GM21529 (cell line): Measurements from ENCODE around the gene MYL4.
"Not testable (repeated sequence)": the region's sequence is repeated elsewhere in the genome, so short reads cannot be mapped to it uniquely, and the experiment has no call there.

Experiments used
- ATAC-seq: cut with Tn5 transposase; IDR thresholded peaks from one replicate; pipeline ENCODE4 v1.9.1; 2021; ENCODE audit not compliant: unreplicated experiment

The MYL4 gene

DNA sequence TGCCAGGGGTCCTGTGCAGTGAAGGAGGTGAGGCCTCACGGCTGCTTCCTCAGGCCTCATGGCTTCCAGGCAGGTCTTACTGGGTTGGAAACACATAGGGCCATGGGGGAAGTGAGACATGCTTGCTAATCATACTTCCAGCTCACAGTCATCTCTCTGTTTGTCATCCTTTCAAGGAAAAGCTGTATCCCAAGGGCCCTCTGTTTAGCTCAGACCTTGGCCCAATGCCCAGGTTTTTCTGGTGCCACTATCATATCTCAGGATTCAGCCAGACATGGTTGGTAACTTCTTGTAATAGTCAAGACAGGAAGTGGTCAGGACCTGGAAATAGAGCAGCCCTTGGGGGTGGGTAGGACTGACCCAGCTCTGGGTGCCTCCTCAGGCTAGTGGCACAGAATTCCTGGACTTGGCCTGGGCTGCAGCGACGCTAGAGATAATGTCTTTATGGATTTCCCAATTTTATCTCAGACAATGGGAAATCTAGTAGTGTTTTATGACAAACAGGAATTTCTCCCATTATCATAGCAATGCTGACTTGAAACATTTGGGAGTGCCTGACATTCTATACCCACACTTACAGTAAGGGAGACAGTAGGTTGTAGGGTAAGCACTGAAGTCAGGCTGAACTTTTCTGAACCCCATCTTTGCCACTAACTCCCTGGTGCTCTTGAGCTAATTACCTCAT, 31.0 kb downstream of the MYL4 start:
- no peak for ATAC-seq

DNA sequence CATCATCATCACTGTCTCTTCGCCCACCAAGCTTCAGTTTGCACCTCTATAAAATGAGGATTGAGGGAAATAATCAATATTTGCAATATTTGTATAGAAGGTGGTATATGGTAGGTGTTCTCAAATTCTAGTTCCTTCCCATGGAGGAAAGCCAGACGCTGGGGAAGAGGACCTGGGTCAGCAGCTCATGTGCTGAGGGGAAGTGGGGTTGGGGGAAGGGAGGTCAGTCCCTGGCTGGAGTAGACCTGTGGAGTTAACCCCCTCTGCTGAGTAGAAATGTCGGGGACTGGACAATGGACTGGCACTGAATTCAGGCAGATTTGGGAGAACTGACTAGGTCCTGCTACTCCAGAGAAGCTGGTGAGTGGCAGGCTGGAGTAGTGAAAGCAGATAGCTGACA, 31.7 kb downstream of the MYL4 start:
- no peak for ATAC-seq

DNA sequence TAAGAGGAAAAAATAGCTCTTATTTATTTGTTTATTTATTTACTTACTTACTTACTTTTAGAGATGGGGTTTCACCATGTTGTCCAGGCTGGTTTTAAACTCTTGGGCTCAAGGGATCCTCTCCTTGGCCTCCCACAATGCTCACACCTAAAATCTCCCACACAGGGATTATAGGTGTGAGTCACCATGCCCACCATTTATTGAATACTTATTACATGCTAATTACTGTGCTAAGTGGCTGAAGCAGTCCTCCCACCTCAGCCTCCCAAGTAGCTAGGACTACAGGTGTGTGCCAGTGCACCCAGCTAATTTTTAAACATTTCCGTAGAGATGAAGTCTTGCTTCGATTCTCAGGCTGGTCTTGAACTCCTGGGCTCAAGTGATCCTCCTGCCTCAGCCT, 33.5 kb downstream of the MYL4 start:
- ATAC-seq = no peak

DNA sequence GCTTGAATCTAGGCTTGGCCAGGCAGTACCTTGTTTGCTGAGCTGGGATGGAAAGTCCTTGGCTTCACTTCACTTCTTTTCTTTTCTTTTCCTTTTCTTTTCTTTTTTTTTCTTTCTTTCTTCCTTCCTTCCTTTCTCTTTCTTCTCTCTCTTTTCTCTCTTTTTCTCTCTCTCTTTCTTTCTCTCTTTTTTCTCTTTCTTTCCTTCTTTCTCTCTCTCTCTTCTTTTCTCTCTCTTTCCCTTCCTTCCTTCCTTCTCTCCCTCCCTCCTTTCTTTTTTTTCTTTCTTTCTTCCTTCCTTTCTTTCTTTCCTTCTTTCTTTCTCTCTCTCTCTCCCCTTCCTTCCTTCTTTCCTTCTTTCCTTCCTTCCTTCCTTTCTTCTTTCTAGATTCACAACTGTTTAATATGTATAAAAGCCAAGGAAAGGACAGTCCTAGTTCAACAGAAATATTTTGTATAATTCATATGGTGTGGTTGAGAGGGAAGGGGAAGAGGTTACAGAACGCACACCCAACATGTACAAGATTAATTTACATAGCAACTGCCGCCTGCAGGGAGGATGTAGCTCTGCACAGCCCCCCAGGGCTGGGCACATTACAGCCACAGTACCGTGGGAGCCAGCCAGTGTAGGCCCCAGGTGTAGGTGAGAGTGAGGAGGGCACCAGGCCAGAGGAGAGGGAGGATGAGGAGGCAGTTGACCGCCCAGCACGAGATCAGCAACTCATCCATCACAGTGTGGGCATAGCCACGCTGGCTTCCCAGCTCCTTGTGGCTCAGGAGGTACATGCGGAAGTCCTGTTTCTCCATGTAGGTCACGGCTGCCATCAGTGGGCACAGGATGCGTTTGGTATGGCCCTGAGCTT, 34.8 kb downstream of the MYL4 start:
- ATAC-seq = no peak

DNA sequence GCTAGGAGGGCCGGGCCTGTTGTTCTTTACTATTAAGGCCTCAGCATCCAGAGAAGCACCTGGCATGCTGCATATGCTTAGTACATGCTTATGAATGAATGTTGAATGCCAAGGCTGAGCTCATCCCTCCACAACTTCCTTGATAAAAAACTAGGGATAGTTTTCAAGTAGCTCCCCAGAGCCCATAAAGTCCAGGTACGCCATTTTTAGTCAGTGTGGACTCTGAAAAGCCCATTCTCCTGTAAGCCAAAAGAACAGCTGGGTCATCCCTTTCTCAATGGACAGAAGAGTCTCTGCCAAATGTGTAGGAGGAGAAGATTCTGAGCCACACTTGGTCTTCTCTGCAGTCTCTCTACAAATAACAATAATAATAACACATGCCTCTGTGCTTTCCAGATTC, 35.5 kb downstream of the MYL4 start:
- no peak for ATAC-seq

DNA sequence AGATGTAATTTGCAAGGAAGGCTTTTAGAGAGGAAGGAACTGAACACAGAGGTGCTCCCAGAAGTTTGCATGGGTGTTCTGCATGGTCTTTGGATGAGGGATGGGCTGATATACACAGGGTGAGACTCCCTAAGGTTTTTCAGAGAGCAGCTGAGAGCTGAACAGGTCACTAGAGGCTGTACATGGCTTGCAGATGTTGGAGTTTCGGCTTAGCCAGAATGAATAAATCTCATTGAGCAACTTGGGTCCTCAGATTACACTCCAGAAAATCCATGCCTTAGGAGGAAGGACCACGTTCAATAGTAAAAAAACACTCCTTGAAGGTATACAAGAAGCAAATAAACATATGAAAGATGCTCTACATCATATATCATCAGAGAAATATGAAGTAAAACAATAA, 37.0 kb downstream of the MYL4 start:
- ATAC-seq = no peak

DNA sequence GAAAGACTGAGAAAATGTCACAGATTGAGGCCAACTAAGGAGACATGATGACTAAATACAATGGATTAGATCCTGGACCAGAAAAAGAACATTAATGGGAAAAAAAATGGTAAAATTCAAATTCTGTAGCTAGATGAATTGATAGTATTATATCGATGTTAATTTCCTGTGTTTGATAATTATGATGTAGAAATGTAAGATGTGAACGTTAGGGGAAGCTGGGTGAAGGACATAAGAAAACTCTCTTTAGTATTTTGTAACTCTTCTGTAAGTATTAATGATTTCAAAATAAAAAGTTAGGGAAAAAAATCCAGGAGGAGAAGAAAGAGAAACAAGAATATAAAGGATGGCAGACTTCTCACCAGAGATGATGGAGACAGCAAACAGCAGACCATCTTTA, 41.7 kb downstream of the MYL4 start:
- ATAC-seq = no peak

DNA sequence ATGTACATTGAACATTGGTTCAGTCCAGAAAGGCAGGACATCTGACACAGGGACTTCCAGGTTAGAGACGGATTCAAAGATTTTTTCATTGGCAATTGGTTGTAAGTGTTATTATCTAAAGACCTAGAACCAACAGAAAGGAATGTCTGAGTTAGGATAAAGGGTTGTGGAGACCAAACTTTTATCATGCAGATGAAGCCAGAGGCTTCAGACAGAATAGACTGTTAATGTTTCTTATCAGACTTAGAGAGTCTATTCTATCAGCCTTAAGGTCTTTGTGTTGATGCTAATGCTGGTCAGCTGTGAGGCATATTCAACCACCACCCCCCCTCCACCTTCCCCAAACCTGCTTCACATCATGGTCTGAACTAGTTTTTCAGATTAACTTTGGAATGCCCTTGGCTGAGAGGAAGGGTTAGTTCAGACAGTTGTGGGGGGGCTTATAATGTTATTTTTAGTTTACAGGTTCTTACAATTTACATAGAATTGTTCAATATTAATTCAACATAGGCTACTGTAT, 42.3 kb downstream of the MYL4 start:
- ATAC-seq = no peak

DNA sequence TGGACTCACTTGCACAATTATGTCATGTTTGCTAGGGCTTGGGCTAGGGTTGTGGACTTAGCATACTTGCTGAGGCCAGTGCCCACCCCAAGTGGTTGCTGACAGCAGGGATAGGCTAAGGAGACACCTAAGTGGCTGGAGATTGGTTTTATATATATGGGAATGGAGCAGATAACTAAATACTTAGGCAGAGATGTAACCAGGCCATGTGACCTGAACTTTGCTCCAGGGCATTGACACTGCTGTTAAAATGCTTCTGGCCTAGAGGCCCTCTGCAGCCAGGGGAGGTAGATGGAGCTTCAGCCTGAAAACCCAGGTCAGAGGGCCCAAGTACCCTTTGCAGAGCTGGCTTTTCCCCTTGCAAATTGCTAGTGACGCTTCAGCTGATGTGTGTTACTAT, 43.1 kb downstream of the MYL4 start:
- no peak for ATAC-seq

DNA sequence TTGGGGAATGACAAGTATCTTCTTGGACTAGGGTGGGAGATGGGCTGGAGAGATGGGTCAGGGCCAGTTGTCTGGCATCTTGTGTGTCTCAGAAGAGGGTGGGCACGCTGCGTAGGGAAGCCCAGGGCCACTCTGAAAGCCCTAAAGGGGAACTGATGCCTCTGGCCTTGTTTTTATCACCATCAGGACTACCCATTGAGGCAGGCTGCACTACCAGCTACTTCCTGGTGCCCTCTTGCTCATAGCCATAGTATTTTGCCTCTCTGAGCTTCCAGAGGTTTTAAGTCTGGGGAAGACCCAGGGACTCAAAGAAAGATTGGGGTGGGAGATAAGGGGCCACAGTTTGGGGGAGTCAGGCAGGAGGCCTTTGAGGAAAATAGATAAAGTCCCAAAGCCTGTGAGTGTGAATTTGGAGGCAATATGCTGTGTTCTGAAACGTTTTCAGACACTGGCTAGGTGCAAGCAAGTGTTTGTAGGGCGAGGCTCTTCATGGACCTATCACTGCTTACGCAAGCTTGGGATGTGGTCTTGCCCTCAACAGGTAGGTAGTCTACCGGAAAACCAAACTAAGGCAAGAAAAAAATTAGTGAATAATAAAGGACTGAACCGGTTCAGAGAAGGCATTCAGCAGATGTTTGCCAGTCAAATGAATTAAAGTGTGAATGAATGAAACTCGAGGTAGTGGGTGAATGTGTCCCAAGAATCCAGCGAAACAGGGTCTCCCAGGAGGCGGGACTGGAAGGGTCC, 43.8 kb downstream of the MYL4 start:
- no peak for ATAC-seq

DNA sequence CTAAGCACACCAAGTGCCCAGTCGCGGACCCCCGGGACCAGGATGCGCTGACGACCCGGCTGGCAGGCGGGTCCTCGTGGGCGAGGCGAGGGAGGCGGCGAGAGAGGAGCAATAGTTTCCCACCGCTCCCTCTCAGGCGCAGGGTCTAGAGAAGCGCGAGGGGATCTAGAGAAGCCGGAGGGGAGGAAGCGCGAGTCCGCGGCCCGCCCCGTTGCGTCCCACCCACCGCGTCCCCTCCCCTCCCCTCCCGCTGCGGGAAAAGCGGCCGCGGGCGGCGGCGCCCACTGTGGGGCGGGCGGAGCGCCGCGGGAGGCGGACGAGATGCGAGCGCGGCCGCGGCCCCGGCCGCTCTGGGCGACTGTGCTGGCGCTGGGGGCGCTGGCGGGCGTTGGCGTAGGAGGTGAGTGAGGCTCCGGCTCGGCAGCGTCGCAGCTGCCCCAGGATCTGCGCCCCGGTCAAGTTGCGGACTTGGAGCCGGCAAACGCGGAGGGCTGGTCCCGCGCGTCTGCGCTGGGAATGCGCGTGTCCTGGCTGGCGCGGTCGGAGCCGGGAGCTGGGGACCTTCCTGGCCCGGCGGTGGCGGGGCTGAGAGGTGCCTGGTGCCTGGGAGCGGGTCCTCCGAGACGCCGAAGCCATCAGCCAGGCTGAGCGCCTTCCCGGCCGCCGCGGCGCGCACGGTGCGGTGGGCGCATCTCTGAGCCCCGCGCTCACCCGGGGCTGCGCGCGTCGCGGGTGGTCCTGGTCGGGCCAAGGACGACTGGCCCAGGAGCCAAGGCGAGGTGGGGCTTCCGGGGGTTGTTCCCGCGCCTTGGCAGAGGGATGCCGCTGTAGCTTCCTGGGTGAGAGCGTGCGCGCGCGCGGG, 44.6 kb downstream of the MYL4 start, which contains the start of gene ITGB3:
TSS of gene ITGB3 (plus strand) at position 287 of the 862 bp plus-strand sequence. CDS start at position 322, 35 bp downstream.
- ATAC-seq = peak; percentile 80

DNA sequence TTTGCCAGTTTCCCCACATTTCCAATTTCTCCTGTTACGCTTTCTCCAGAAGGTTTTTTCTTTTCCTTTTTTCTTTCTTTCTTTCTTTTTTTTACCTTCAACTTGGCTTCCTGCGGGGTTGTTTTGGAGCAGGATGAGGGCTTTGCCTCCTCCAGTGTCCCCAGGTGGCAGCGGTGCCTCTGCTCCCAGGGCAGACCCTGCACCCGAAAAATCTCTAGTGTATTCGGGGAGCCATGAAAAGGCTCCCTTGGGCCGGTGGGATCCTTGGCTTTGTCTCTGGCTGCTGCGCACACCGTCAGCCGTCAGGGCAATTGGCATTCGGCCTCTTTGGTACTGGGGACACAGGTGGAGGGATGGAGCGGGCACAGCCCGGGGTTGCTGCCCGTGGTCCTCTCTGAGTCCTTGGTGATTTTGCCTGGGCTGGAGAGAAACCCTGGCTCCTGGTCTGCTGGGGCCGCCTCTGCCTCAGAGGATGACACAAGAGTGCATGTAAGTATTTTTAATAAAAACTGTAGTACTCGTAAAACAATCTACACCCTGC, 45.3 kb downstream of the MYL4 start:
- no peak for ATAC-seq

DNA sequence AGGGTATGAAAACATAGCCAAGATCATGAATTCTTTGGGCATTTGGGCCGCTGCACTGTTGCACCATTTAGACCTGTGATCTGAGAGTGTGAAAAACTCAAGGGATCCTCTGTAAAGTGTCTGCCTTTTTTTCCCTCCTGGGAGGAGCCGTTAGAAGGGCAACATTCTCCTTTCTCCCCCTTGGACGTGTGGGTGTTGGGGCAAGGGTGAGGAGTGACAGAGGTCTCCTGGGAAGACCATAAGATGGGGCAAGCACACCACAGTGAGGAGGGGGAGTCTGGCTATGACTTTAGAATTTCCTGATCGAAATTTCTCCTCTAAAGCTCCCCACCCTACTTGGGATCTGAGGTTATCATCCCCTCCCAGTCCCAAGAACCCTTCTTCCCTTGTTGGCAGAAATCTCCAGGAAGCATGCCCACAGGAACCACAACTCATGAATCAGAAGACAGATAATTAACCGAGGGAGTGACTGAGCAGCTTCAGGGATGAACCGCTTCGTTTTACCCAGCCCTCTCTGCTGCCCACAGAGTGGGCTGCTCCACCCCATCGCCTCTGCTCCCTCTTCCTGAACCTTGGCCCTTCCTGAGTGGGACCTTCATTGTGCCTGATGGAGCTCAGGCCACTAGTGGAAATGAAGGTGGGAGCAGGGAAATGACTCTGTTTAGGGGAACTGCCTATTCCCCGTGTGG, 48.6 kb downstream of the MYL4 start:
- ATAC-seq = no peak

DNA sequence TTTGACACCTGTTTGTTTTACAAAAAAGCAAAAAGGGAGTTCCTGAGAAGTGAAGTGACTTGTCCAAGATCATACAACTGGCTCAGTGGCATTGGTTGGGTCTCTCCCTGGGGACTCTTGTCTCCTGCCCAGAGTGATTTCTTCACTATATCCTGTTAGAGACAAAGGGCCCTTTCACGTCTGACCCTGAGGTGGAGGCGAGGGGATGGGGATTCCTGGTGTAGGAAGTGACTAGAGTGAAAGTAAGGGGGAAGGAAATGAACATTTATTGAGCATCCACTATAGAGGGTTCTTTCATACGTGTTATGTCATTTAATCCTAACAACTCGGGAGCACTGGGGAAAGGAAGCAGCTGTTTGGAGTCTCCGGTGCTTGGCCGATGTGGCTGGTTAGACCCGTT, 53.4 kb downstream of the MYL4 start:
- ATAC-seq = no peak

DNA sequence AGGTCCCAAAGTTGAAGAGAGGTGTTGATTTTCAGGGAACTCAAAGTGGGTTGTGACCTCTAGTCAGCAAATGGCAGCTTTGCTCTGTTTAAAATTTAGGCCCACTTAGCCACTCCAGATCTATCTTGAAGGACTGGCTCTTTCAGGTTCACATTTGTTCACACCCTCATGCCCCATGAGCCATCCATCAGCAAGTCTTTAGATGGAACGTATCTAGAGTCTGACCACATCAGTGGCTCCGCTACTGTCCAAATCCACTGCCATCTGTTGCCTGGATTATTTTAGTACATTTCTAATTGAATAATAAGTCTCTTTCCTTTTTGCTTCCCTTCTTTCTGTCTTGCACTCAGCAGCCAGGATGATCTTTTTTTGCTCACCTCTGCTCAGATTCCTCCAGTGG, 55.0 kb downstream of the MYL4 start:
- no peak for ATAC-seq

DNA sequence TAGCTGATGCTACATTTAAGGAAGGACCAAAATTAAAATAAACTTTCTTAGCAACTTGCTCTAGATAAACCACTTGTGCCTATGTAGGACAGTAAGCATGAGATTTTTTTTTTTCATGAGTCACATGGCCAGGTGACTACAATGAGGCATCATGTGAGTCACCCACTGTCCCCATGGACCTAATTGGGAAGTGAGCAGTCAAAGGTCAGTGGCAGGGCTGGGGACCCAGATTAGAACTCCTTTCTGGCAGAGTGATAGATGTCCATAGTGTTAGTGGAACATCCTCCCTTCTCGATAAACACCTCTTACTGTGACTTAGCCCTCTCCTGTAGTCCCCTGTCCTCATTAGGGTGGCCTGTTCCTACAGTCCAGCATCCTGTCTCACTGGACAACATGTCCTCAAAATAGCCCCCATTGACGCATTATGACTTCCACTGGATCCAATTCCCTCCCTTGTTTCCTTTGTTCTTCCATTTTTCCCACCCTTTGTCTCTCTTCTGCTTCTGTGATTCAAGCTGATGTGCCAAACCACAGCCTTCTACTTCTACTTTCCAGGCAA, 56.9 kb downstream of the MYL4 start:
- ATAC-seq = no peak

DNA sequence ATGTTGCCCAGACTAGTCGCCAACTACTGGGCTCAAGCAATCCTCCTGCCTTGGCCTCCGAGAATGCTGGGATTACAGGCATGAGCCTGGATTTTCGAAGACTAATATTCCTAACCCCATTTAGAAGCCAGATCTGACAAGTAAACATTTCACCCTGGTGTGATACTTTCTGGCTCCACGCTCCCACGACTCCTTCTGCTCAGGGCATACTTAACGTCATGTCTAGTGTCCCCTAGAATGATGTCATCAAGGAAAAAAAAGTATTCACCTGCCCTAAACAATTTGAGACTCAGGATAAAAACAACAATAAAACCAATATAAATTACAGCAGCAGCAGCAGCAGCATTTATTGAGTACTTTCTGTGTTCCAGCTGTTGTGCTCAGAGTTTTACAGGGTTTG, 57.6 kb downstream of the MYL4 start:
- no peak for ATAC-seq

DNA sequence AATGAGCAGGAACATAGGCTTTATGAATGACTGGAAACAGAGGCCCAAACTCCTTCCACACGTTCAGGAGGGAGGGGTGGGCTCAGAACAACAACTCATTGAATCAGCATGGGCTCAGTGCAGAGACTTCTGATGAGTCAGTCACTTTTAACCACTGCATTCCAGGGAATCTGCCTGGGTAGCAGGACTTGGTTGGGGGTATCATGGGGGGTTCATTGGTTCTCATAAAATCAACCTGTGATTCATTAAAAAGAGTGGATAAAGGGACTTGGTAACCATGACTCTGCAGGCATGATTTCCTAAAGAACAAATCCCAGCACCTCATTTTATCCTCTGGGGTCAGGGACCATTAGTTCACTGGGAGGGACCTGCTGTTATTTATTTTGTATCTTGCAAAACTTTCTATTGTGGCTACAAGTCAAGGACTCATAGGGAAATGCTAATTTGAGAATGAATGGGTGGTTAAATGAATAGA, 58.2 kb downstream of the MYL4 start:
- no peak for ATAC-seq

DNA sequence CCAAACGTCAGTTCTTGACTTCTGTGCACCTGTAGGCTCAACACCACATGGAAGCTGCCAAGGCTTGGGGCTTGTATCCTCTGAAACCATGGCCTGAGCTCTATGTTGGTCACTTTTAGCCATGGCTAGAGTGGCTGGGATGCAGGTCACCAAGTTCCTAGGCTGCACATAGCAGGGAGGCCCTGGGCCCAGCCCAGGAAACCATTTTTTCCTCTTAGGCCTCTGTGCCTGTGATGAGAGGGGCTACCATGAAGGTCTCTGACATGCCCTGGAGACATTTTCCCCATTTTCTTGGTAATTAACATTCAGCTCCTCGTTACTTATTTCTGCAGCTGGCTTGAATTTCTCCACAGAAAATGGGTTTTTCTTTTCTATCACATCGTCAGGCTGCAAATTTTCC, 59.8 kb downstream of the MYL4 start:
- ATAC-seq = not testable (repeated sequence)
